ENCODE results near the gene WDR38.

DNA sequence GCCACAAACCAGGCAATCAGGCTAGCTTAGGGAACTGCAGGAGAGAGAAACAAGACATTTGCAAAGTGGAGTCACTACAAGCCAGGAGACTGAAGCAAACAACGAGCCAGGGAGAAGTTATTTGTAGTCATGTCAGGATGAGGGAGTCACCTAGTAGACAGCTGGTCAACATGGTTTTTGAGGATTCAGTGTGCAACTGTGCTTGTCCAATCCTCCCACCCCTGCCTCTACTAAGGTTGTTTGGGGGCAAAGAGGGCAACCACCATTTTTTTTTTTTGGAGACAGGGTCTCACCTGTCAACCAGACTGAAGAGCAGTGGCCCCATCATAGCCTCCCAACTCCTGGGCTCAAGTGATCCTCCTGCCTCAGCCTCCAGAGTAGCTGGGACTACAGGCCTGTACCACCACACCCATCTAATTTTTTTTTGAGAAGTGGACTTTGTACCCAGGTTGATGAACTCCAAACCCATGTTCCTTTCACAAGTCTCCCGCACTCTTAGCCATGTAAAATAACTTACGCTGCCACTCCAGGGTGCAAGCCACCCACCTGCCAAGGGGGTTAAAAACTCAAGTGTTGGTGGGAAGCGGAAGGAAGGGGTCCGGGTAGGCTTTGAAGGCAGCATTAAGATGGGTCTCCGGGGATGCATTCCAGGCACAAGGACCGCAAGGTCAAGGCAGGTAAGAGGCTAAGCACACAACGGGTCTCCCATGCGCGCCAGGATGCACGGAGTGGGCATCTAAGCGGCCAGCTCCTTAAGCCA, 7.5 kb downstream of the WDR38 start:
- TF ChIP-seq, protein P1, sequence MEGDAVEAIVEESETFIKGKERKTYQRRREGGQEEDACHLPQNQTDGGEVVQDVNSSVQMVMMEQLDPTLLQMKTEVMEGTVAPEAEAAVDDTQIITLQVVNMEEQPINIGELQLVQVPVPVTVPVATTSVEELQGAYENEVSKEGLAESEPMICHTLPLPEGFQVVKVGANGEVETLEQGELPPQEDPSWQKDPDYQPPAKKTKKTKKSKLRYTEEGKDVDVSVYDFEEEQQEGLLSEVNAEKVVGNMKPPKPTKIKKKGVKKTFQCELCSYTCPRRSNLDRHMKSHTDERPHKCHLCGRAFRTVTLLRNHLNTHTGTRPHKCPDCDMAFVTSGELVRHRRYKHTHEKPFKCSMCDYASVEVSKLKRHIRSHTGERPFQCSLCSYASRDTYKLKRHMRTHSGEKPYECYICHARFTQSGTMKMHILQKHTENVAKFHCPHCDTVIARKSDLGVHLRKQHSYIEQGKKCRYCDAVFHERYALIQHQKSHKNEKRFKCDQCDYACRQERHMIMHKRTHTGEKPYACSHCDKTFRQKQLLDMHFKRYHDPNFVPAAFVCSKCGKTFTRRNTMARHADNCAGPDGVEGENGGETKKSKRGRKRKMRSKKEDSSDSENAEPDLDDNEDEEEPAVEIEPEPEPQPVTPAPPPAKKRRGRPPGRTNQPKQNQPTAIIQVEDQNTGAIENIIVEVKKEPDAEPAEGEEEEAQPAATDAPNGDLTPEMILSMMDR (IDR thresholded peaks at IDR 0.05; ENCODE audit: insufficient read depth, low read depth, low read length) = no peak
- TF ChIP-seq EZH2 (IDR thresholded peaks at IDR 0.05; ENCODE audit: insufficient read depth, low read length) = no peak
